NCI-H1092 treated with DMSO at 0.1 percent for 48 hours (cell line): ENCODE data around the gene SYTL1.

Source experiments
- DNase-seq: peaks from one replicate; lab custom pipeline; 2025; lab: John Stamatoyannopoulos, UW

SYTL1 gene

GRCh38 chr1:27364696-27365371, 23.0 kb downstream of the SYTL1 start:
- DNase-seq: no peak

- peak; percentile 53 for DNase-seq
These were observed 23.7 kb downstream of the SYTL1 start for GRCh38 chr1:27365372-27366112.

GRCh38 chr1:27366113-27366410, 24.2 kb downstream of the SYTL1 start:
- DNase-seq: peak; percentile 36

GRCh38 chr1:27366411-27367159, 24.8 kb downstream of the SYTL1 start, which contains the start of gene MAP3K6:
TSS of gene MAP3K6 (minus strand) at chr1:27366961. CDS start at chr1:27366597, 364 bp downstream.
- no peak for DNase-seq

- DNase-seq: no peak
These were observed 25.4 kb downstream of the SYTL1 start for GRCh38 chr1:27367160-27367650.

- no peak for DNase-seq
These were observed 27.2 kb downstream of the SYTL1 start for GRCh38 chr1:27368869-27369582.

GRCh38 chr1:27372022-27372807, 30.4 kb downstream of the SYTL1 start:
- no peak for DNase-seq

GRCh38 chr1:27372808-27373690, 31.2 kb downstream of the SYTL1 start:
- DNase-seq: no peak

GRCh38 chr1:27374362-27375086, 32.7 kb downstream of the SYTL1 start, which contains the start of gene FCN3:
TSS of gene FCN3 (minus strand) at chr1:27374824. CDS start at chr1:27374818, 6 bp downstream.
- DNase-seq: no peak

GRCh38 chr1:27377760-27378495, 36.1 kb downstream of the SYTL1 start:
- DNase-seq: no peak

GRCh38 chr1:27379564-27380122, 37.8 kb downstream of the SYTL1 start:
- DNase-seq: no peak

- DNase-seq: no peak
These were observed 38.4 kb downstream of the SYTL1 start for GRCh38 chr1:27380224-27380623.

GRCh38 chr1:27380766-27381733, 39.2 kb downstream of the SYTL1 start:
- no peak for DNase-seq

GRCh38 chr1:27381969-27382762, 40.3 kb downstream of the SYTL1 start:
- no peak for DNase-seq

- no peak for DNase-seq
These were observed 41.3 kb downstream of the SYTL1 start, which contains the start of gene CD164L2 for GRCh38 chr1:27383039-27383605. TSS of gene CD164L2 (minus strand) at chr1:27383333. CDS start at chr1:27383239, 94 bp downstream.

- DNase-seq: no peak
These were observed 41.8 kb downstream of the SYTL1 start for GRCh38 chr1:27383661-27384060.
